ENCODE measurements around the gene DIO3. TPM values are rescaled to one million over a fixed set of nuclear protein-coding genes. Genes with fewer than 3 reads are reported as not detected.

Gene DIO3
- total RNA-seq, 1 donor from 2014 or later, result not detected

- Mint-ChIP-seq H3K27me3 (ENCODE audit: unreplicated experiment) (peaks cover 7% of the 10 kb centered on the region), H3K4me3 (ENCODE audit: unreplicated experiment) (no peak overlapping the region), H3K36me3 (ENCODE audit: unreplicated experiment) (no peaks in the 10 kb centered on the region), H3K9me3 (ENCODE audit: unreplicated experiment) (peaks cover 9% of the 10 kb centered on the region), H3K27ac (ENCODE audit: unreplicated experiment) (no peak overlapping the region), H3K4me1 (ENCODE audit: low read depth, unreplicated experiment) (peaks cover 4% of the 10 kb centered on the region)
- no peak for TF ChIP-seq CTCF (IDR thresholded peaks at IDR 0.05; ENCODE audit: partially characterized antibody, unreplicated experiment)
- peak; percentile 0 for DNase-seq
Observed at GRCh38 chr14:101586531-101587430, 25.5 kb downstream of the DIO3 start.

GRCh38 chr14:101587441-101587911 lies 26.2 kb downstream of the DIO3 start:
- peak; percentile 13 for DNase-seq
- H3K4me3 Mint-ChIP-seq (ENCODE audit: unreplicated experiment), result no peak overlapping the region
- H3K4me1 Mint-ChIP-seq (ENCODE audit: low read depth, unreplicated experiment), result peaks cover 4% of the 10 kb centered on the region
- peaks cover 7% of the 10 kb centered on the region for H3K27me3 Mint-ChIP-seq (ENCODE audit: unreplicated experiment)
- peaks cover 9% of the 10 kb centered on the region for H3K9me3 Mint-ChIP-seq (ENCODE audit: unreplicated experiment)
- no peak overlapping the region for H3K27ac Mint-ChIP-seq (ENCODE audit: unreplicated experiment)
- no peak for TF ChIP-seq CTCF (IDR thresholded peaks at IDR 0.05; ENCODE audit: partially characterized antibody, unreplicated experiment)
- no peaks in the 10 kb centered on the region for H3K36me3 Mint-ChIP-seq (ENCODE audit: unreplicated experiment)

- H3K4me3 Mint-ChIP-seq (ENCODE audit: unreplicated experiment), result no peak overlapping the region
- peak; percentile 10 for DNase-seq
- H3K27ac Mint-ChIP-seq (ENCODE audit: unreplicated experiment), result no peak overlapping the region
- peaks cover 4% of the 10 kb centered on the region for H3K4me1 Mint-ChIP-seq (ENCODE audit: low read depth, unreplicated experiment)
- TF ChIP-seq CTCF (IDR thresholded peaks at IDR 0.05; ENCODE audit: partially characterized antibody, unreplicated experiment), result no peak
- H3K36me3 Mint-ChIP-seq (ENCODE audit: unreplicated experiment), result no peaks in the 10 kb centered on the region
- H3K27me3 Mint-ChIP-seq (ENCODE audit: unreplicated experiment), result peaks cover 6% of the 10 kb centered on the region
- H3K9me3 Mint-ChIP-seq (ENCODE audit: unreplicated experiment), result peaks cover 10% of the 10 kb centered on the region
Observed at GRCh38 chr14:101588286-101588975, 27.1 kb downstream of the DIO3 start.

GRCh38 chr14:101588990-101589389 lies 27.7 kb downstream of the DIO3 start:
- Mint-ChIP-seq H3K9me3 (ENCODE audit: unreplicated experiment) (peaks cover 10% of the 10 kb centered on the region), H3K4me1 (ENCODE audit: low read depth, unreplicated experiment) (peaks cover 4% of the 10 kb centered on the region), H3K27ac (ENCODE audit: unreplicated experiment) (no peak overlapping the region), H3K27me3 (ENCODE audit: unreplicated experiment) (peaks cover 8% of the 10 kb centered on the region), H3K36me3 (ENCODE audit: unreplicated experiment) (no peaks in the 10 kb centered on the region), H3K4me3 (ENCODE audit: unreplicated experiment) (no peak overlapping the region)
- DNase-seq, result peak; percentile 8
- no peak for TF ChIP-seq CTCF (IDR thresholded peaks at IDR 0.05; ENCODE audit: partially characterized antibody, unreplicated experiment)

All from glutamatergic neuron (in vitro differentiated cells).